22Rv1 (cell line): ENCODE data around the gene RNF39.

Source experiments
- CTCF ChIP-seq: fragments of 450-650 bp; IDR thresholded peaks from 2 replicates; pipeline ENCODE4 v1.5.1; 2017; ENCODE audit warnings: mild to moderate bottlenecking
- ZFX ChIP-seq: fragments of 450-650 bp; IDR thresholded peaks from 2 replicates; pipeline ENCODE4 v1.6.1; 2017; ENCODE audit warnings: antibody characterized with exemption, borderline replicate concordance

- TF ChIP-seq CTCF (no peak), ZFX (no peak)
Observed at GRCh38 chr6:30025186-30025585, 50.4 kb downstream of the RNF39 start.
